ENCODE measurements around the gene PLD6. TPM values are rescaled to one million over a fixed set of nuclear protein-coding genes. Genes with fewer than 3 reads are reported as not detected.
"Not testable (repeated sequence)": the region's sequence is repeated elsewhere in the genome, so short reads cannot be mapped to it uniquely, and the experiment has no call there.

Gene PLD6
- total RNA-seq, 4 donors from 2014 or later, result 3.3 to 9.1 (median 5.2) TPM

- WGBS, result 48% methylated on average over 3 of the region's 3 CpGs
- Histone ChIP-seq H3K27ac (peak overlapping the region; percentile 48), H3K27me3 (no peaks in the 10 kb centered on the region), H3K4me1 (peaks cover 53% of the 10 kb centered on the region), H3K9me3 (no peaks in the 10 kb centered on the region), H3K36me3 (peaks cover 53% of the 10 kb centered on the region), H3K4me3 (no peak overlapping the region)
- DNase-seq (ENCODE audit: low spot score in 2 of 2), result no peak
- TF ChIP-seq POLR2A (IDR thresholded peaks at IDR 0.05) (no peak), POLR2AphosphoS5 (IDR thresholded peaks at IDR 0.05) (no peak), EP300 (IDR thresholded peaks at IDR 0.05) (no peak), CTCF (IDR thresholded peaks at IDR 0.05) (no peak)
Observed at GRCh38 chr17:17186051-17186450, 20.1 kb downstream of the PLD6 start.

DNA sequence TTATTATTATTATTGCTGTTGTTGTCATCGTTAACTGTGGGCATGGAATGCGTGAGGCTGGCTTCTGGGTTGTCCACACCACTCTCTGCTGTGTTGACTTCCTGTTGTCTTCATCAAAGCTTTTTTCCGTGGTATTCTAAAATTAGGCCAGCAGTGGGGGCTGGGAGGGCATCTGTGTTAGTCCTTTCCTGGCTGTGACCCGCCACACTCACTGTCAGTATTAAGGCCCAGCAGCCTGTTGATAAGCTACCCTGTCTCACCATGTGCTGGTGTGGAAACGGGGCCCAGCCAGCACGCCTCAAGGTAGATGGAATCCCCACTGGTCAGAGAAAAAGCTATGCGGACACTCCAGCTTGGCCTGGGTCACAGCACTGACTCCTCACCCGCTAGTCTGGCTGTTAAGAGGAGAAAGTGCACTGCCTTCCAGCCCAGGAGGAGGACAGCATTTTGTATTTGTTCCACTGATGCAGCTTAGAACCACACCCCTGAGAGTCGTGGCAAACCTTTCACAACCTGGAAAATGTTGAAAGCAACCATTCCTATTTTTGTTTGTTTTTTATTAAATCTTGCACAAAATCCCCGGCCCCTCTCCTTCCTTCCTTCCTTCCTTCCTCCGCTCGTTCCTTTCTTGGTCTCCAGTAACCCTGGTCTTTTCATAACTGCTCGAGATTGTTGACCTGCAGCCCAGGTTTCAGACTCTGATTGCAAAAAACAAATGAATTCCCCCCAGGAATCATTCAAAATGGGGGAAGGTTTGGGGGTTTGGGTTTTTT is 21.0 kb downstream of the PLD6 start:
- H3K27ac ChIP-seq; DNase-seq (ENCODE audit: low spot score in 2 of 2); H3K9me3 ChIP-seq; H3K4me3 ChIP-seq; H3K27me3 ChIP-seq: not testable (repeated sequence)
- Histone ChIP-seq H3K36me3 (peaks cover 61% of the 10 kb centered on the region), H3K4me1 (peaks cover 56% of the 10 kb centered on the region)
- 68% methylated on average over 10 of the region's 13 CpGs for WGBS

- H3K27ac ChIP-seq, result no peak overlapping the region
Observed at GRCh38 chr17:17183744-17184143, 22.4 kb downstream of the PLD6 start.

GRCh38 chr17:17182598-17183136 is 23.5 kb downstream of the PLD6 start:
- no peak for DNase-seq (ENCODE audit: low spot score in 2 of 2)
- no peak for TF ChIP-seq POLR2A (IDR thresholded peaks at IDR 0.05)
- no peak for TF ChIP-seq EP300 (IDR thresholded peaks at IDR 0.05)
- no peak for TF ChIP-seq POLR2AphosphoS5 (IDR thresholded peaks at IDR 0.05)
- TF ChIP-seq CTCF (IDR thresholded peaks at IDR 0.05), result no peak
- H3K4me1 ChIP-seq, result peaks cover 51% of the 10 kb centered on the region
- no peak overlapping the region for H3K4me3 ChIP-seq
- no peaks in the 10 kb centered on the region for H3K9me3 ChIP-seq
- H3K36me3 ChIP-seq, result peaks cover 69% of the 10 kb centered on the region
- H3K27ac ChIP-seq, result no peak overlapping the region
- H3K27me3 ChIP-seq, result no peaks in the 10 kb centered on the region
- WGBS, result 61% methylated on average over 5 of the region's 6 CpGs

More at GRCh38 chr17:17183744-17184143, 22.4 kb downstream of the PLD6 start:
- no peak overlapping the region for H3K4me3 ChIP-seq
- no peaks in the 10 kb centered on the region for H3K27me3 ChIP-seq
- TF ChIP-seq CTCF (IDR thresholded peaks at IDR 0.05), result no peak
- no peak for TF ChIP-seq POLR2AphosphoS5 (IDR thresholded peaks at IDR 0.05)
- H3K36me3 ChIP-seq, result peaks cover 66% of the 10 kb centered on the region
- H3K4me1 ChIP-seq, result peaks cover 53% of the 10 kb centered on the region
- H3K9me3 ChIP-seq, result no peaks in the 10 kb centered on the region
- WGBS, result 91% methylated on average over 4 of the region's 4 CpGs
- DNase-seq (ENCODE audit: low spot score in 2 of 2), result no peak

DNA sequence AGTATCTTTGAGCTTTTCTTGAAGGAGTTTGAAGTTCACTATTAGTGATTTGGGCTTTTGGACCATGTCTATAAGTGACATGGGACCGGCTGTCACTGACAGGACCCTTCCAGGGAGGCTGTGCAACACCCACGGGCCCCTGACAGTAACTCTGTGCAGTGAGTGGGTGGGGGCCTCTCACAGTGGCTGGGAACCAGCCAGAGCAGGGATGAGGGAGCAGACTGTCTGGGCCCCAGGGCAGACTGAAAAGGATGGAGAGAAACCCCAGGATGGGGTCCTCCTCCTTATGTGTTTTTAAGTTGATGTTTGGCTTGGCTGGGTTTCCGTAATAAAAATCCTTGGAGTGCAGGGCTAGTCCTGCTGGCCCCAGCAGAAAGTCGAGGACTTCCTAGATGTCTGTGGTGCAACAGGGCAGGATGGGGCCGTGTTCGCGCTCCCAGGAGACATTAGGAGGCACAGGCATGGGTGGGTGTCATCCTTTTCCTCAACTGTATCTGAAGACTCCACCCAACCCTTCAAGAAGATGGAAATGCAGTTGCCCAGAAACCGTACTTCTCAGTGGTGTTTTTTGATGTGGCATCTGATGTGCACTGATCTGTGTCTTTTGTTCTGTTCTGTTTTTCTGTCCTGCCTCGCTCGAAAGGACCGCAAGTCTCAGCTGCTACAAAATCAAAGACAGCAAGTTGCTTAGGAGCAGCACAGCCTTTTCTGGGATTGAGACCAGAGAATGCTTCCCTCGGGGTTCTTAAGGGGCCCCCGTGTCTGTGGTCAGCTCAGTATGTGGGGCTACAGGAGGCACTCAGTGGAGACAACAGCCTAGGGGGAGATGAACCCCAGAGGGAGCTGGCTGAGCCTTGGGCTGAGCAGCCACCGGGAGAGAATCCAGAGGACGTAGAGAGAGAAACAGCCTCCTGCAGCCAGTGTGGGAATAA is 24.2 kb downstream of the PLD6 start:
- Histone ChIP-seq H3K4me3 (no peak overlapping the region), H3K4me1 (peaks cover 45% of the 10 kb centered on the region), H3K27ac (no peak overlapping the region), H3K9me3 (no peaks in the 10 kb centered on the region), H3K36me3 (peaks cover 76% of the 10 kb centered on the region), H3K27me3 (no peaks in the 10 kb centered on the region)
- no peak for DNase-seq (ENCODE audit: low spot score in 2 of 2)
- 76% methylated on average over 15 of the region's 15 CpGs for WGBS
- TF ChIP-seq EP300 (IDR thresholded peaks at IDR 0.05), result no peak
- no peak for TF ChIP-seq CTCF (IDR thresholded peaks at IDR 0.05)
- no peak for TF ChIP-seq POLR2A (IDR thresholded peaks at IDR 0.05)
- TF ChIP-seq POLR2AphosphoS5 (IDR thresholded peaks at IDR 0.05), result no peak
